ENCODE results near the gene DRC1.

DNA sequence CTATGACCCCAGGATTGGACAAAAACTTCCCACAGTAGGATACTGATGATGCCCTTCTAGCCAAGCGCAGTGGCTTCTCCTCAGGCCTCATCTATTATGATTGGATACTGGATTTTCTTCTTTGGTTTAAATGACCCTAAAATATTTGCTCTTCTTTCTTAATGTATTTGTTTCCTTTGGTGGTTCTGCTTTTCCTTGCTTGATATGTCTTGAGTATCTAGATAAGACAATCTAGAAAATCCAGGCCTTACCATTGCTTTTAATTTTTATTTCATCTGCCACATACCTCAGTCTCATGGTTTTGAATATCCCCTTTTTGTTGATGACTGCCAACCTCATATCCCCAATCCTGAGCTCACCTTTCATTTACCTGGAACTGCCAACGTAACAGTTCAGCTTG is 40.6 kb downstream of the DRC1 start:
- TF ChIP-seq, protein P1, sequence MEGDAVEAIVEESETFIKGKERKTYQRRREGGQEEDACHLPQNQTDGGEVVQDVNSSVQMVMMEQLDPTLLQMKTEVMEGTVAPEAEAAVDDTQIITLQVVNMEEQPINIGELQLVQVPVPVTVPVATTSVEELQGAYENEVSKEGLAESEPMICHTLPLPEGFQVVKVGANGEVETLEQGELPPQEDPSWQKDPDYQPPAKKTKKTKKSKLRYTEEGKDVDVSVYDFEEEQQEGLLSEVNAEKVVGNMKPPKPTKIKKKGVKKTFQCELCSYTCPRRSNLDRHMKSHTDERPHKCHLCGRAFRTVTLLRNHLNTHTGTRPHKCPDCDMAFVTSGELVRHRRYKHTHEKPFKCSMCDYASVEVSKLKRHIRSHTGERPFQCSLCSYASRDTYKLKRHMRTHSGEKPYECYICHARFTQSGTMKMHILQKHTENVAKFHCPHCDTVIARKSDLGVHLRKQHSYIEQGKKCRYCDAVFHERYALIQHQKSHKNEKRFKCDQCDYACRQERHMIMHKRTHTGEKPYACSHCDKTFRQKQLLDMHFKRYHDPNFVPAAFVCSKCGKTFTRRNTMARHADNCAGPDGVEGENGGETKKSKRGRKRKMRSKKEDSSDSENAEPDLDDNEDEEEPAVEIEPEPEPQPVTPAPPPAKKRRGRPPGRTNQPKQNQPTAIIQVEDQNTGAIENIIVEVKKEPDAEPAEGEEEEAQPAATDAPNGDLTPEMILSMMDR (IDR thresholded peaks at IDR 0.05) = no peak
- no peak for TF ChIP-seq POLR2A (IDR thresholded peaks at IDR 0.05)
